Aorta (tissue), 5 donors: ENCODE results near the gene MYPN. TPM values are rescaled to one million over a fixed set of nuclear protein-coding genes. Genes with fewer than 3 reads are reported as not detected.

ENCODE experiments used
- ATAC-seq: fragments of 200-7000 bp; cut with Tn5 transposase; one replicate; pipeline ENCODE4 v1.9.1; 2022; ENCODE audit warnings: moderate library complexity; ENCODE audit not compliant: low FRiP score
- DNase-seq, 2 donors: peaks; one replicate each; pipeline ENCODE4 v3.0.0-alpha.2; 2020
- H3K27ac ChIP-seq, 2 donors: one replicate each; pipeline ENCODE4 v1.5.1; 2013; ENCODE audit warnings: low read length in 2 of 2, mild to moderate bottlenecking in 2 of 2, moderate library complexity in 2 of 2, control low read depth in 1 of 2, inconsistent platforms in 1 of 2, low read depth in 1 of 2
- H3K27me3 ChIP-seq, 2 donors: one replicate each; pipeline ENCODE4 v1.6.1; 2013; ENCODE audit warnings: control low read depth in 1 of 2, low read length in 1 of 2, mild to moderate bottlenecking in 1 of 2, moderate library complexity in 1 of 2; ENCODE audit not compliant: insufficient read depth in 2 of 2, control insufficient read depth in 1 of 2
- H3K36me3 ChIP-seq, 2 donors: one replicate each; pipeline ENCODE4 v1.6.1; 2013; ENCODE audit warnings: control low read depth in 1 of 2, low read length in 1 of 2, mild to moderate bottlenecking in 1 of 2; ENCODE audit not compliant: insufficient read depth in 2 of 2, control insufficient read depth in 1 of 2
- H3K4me1 ChIP-seq, 2 donors: one replicate each; pipeline ENCODE4 v1.6.1; 2013; ENCODE audit warnings: low read length in 2 of 2, control low read depth in 1 of 2, mild to moderate bottlenecking in 1 of 2, moderate library complexity in 1 of 2; ENCODE audit not compliant: insufficient read depth in 2 of 2, control insufficient read depth in 1 of 2
- H3K4me3 ChIP-seq, 2 donors: one replicate each; pipeline ENCODE4 v1.5.1; 2013; ENCODE audit warnings: low read length in 2 of 2, control low read depth in 1 of 2, mild to moderate bottlenecking in 1 of 2
- H3K9me3 ChIP-seq: one replicate; pipeline ENCODE4 v1.6.1; 2013; ENCODE audit warnings: mild to moderate bottlenecking, low read length; ENCODE audit not compliant: control insufficient read depth
- WGBS, 2 donors: extraction: QIAGEN DNeasy Blood & Tissue Kit; methylation state at CpG; one replicate each; pipeline ENCODE4 v1.1.7; 2013; 5-methylcytosine and 5-hydroxymethylcytosine counted together
- intact Hi-C, 2 donors: fragments of 100-400 bp; cut with DNase I; formaldehyde crosslinking; loops; one replicate each; pipeline versions ENCODE4 v1.14.2 to v1.15.0; 2022
- polyA plus RNA-seq, 2 donors: library from polyadenylated mRNA; stranded (reverse); fragments of 200-250 nt; gene quantifications; one replicate each; pipeline ENCODE4 v1.2.3, GENCODE V29; 2013
- total RNA-seq, 2 donors: library from RNA; stranded (reverse); fragmentation: NEBNext Ultra II Directional; extraction: Animal tissue kit (Norgen Biotek cat#: 25700); gene quantifications; one replicate each; pipeline ENCODE4 v1.2.1, GENCODE V29; 2021
- donor health status: healthy with polysubstance abuse.
- donor health status: Bipolar disorder and iron deficiency.
- donor health status: DM: no; HTN: no; CAD: no.
- donor health status: DM: no; HTN: no; CAD: no.
- donor health status: DM: yes; HTN: yes; CAD: no.

MYPN gene
- total and polyA plus RNA-seq, 4 donors, result 0.10 to 0.25 TPM; not detected in 2

DNA sequence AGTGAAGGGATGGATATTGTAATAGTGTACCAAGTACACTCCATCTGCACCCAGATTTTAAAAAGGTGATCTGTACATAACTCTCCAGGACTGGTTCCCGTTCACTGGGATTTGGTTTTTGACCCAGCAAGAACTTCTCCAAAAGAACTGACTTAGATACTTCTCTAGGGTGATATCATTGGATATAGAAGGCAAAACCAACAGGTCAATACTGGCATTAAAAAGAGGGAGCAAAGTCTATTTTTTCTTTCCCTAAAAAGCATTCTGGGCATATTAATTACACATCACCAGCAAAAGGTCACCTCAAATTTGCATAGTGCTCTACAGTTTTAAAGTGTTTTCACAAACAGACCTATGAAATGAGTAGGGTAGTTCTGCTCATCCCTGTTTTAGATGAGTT is 3.5 kb downstream of the MYPN start:
- Histone ChIP-seq H3K4me3 (no peak overlapping the region), H3K36me3 (no peaks in the 10 kb centered on the region), H3K4me1 (no peaks in the 10 kb centered on the region), H3K27ac (no peak overlapping the region), H3K9me3 (no peaks in the 10 kb centered on the region), H3K27me3 (no peaks in the 10 kb centered on the region)
- intact Hi-C loops, result no loop called here
- DNase-seq, result no peak
- ATAC-seq, result no peak
- WGBS, 2 donors, result 97% methylated on average over 1 of the region's 1 CpG

DNA sequence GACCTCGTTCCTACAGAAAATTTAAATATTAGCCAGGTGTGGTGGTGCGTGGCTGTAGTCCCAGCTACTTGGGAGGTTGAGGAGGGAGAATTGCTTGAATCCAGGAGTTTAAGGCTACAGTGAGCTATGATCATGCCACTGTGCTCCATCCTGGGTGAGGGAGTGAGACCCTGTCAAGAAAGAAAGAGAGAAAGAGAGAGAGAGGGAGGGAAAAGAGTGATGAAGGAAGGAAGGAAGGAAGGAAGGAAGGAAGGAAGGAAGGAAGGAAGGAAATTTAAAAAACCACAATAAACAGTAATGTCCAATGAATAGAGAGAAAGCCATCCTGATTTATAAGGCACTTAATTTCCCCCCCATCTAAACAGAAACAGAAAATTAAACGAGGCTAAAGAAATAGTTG is 9.4 kb downstream of the MYPN start:
- no peak for DNase-seq
- Histone ChIP-seq H3K9me3 (no peaks in the 10 kb centered on the region), H3K27ac (no peak overlapping the region), H3K27me3 (no peaks in the 10 kb centered on the region), H3K4me3 (no peak overlapping the region), H3K36me3 (no peaks in the 10 kb centered on the region), H3K4me1 (no peaks in the 10 kb centered on the region)
- ATAC-seq, result no peak
- 82 to 84% methylated on average over 3 of the region's 3 CpGs for WGBS, 2 donors
- intact Hi-C loops, result no loop called here

DNA sequence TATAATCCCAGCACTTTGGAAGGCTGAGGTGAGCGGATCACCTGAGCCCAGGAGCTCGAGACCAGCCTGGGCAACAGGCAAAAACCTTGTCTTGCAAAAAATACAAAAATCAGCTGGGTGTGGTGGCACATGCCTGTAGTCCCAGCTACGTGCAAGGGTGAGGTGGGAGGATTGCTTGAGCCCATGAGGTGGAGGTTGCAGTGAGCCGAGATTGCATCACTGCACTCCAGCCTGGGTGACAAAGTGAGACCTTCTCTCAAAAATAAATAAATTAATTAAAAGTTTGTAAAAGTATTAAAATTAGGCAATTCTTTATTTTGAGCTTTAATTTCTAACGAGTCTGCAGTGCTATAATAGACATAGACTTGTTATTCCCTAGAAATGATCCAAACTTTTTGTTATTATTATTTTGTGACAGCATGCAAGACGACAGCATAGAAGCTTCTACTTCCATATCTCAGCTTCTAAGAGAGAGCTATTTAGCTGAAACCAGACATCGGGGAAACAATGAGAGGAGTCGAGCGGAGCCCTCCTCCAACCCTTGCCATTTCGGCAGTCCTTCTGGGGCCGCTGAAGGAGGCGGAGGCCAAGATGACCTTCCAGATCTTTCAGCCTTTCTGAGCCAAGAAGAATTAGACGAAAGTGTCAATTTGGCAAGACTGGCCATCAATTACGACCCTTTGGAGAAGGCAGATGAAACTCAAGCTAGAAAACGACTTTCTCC is 11.9 kb downstream of the MYPN start:
- Histone ChIP-seq H3K4me3 (no peak overlapping the region), H3K4me1 (no peaks in the 10 kb centered on the region), H3K27ac (no peak overlapping the region), H3K9me3 (no peaks in the 10 kb centered on the region), H3K36me3 (no peaks in the 10 kb centered on the region), H3K27me3 (peaks cover 0 to 2% of the 10 kb centered on the region in 2 donors)
- no peak for DNase-seq
- ATAC-seq, result no peak
- intact Hi-C loops, result no loop called here
- 84 to 85% methylated on average over 15 of the region's 15 CpGs for WGBS, 2 donors

DNA sequence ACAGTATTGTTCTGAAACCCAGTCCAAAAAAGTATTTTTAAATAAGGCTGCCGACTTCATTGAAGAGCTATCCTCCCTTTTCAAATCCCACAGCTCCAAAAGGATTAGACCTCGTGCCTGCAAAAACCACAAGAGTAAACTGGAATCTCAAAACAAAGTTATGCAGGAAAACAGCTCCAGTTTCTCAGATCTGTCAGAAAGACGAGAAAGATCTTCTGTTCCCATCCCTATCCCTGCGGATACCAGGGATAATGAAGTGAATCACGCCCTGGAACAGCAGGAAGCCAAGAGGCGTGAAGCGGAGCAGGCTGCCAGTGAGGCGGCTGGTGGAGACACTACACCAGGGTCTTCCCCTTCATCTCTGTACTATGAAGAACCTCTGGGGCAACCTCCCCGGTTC is 12.6 kb downstream of the MYPN start:
- no peak overlapping the region for H3K27ac ChIP-seq
- no peak for DNase-seq
- H3K27me3 ChIP-seq, result peaks cover 0 to 2% of the 10 kb centered on the region in 2 donors
- intact Hi-C loops, result no loop called here
- H3K9me3 ChIP-seq, result no peaks in the 10 kb centered on the region
- no peaks in the 10 kb centered on the region for H3K36me3 ChIP-seq
- no peaks in the 10 kb centered on the region for H3K4me1 ChIP-seq
- H3K4me3 ChIP-seq, result no peak overlapping the region
- WGBS, 2 donors, result 73 to 81% methylated on average over 9 of the region's 9 CpGs
- no peak for ATAC-seq

DNA sequence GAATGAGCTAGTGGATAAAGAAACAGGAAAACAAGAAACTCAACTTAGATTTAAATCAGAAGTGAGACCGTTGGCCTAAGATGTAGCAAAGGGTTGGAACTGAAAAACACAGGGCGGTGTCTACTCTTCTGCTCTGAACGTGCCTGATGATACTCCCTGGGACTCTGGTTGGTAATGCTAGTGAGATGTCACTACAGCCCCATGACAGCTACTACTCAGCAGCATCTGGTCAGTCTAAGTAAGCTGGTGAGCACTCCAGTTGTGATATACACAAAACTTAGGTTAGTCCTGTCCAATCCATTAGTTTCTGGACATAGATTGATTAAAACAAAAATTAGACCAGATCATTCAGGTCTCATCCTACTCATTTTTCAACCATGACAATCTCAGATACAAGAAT is 15.4 kb downstream of the MYPN start:
- intact Hi-C loops, result no loop called here
- Histone ChIP-seq H3K4me1 (no peaks in the 10 kb centered on the region), H3K27ac (no peak overlapping the region), H3K4me3 (no peak overlapping the region), H3K9me3 (no peaks in the 10 kb centered on the region), H3K27me3 (peaks cover 0 to 2% of the 10 kb centered on the region in 2 donors), H3K36me3 (no peaks in the 10 kb centered on the region)
- no peak for ATAC-seq
- no peak for DNase-seq
- 79 to 80% methylated on average over 3 of the region's 3 CpGs for WGBS, 2 donors

DNA sequence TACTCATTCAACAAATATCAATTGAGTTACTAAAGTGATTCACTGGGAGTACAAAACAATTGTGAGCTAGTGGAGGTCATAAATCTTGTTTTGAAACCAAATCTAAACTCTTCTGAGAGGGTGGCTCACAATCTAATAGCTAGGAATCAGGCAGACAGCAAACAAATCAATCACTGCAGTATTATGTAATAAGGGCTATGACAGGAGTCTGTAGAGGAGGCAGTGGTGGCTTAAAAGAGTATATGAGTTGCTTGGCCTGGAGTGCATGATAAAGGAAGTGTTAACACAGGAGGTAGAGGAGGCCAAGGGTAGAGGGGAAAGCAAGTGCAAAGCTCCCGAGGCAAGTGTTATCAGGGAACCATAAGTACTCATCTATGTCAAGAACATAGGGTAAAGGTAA is 16.5 kb downstream of the MYPN start:
- no peaks in the 10 kb centered on the region for H3K9me3 ChIP-seq
- no peak overlapping the region for H3K27ac ChIP-seq
- no peaks in the 10 kb centered on the region for H3K4me1 ChIP-seq
- intact Hi-C loops, result no loop called here
- H3K27me3 ChIP-seq, result peaks cover 0 to 2% of the 10 kb centered on the region in 2 donors
- WGBS, 2 donors, result 51 to 54% methylated on average over 1 of the region's 1 CpG
- no peak overlapping the region for H3K4me3 ChIP-seq
- no peak for DNase-seq
- H3K36me3 ChIP-seq, result no peaks in the 10 kb centered on the region
- ATAC-seq, result no peak

DNA sequence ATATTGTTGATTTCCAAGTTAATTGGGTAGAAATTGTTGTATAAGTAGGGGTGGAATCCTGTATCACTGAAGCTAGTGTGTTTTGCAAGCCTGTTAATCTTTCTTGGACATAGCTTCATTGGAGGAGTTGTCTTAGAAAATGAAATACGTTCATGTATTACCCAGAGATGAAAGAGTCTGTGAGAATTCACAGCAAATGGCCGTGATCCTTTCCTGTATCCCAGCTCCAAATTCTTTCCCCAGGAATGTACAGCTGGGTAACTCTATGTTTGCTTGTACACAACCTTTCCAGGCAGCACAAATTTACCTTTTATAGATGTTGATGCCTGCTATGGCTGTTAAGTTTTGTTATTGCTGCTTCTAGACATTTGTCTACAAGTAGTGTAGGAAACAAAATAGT is 18.7 kb downstream of the MYPN start:
- WGBS, 2 donors, result 17 to 20% methylated on average over 2 of the region's 2 CpGs
- H3K27ac ChIP-seq, result no peak overlapping the region
- no peaks in the 10 kb centered on the region for H3K36me3 ChIP-seq
- DNase-seq (no peak), ATAC-seq (no peak)
- intact Hi-C loops, result no loop called here
- H3K4me3 ChIP-seq, result no peak overlapping the region
- H3K27me3 ChIP-seq, result peaks cover 0 to 2% of the 10 kb centered on the region in 2 donors
- no peaks in the 10 kb centered on the region for H3K9me3 ChIP-seq
- no peaks in the 10 kb centered on the region for H3K4me1 ChIP-seq

DNA sequence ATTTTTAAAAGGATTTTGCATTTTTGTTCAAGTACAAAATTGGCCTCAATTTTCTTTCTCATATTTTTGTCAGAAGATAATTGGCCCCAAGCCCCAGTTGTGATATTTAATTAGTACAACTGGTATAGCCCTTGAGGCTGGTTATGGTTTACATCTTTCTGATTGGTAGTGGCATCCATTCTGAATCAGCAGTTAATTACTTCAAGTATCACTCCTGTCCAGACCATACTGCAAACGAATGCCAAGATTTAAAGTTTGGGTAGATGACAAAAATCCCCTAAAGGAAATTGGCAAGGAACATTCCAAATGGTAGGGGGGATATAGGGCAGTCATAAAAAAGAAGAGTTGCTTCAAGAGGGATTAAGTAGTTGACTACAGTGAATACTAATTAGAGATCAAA is 23.1 kb downstream of the MYPN start:
- H3K4me1 ChIP-seq, result peaks cover 0 to 2% of the 10 kb centered on the region in 2 donors
- intact Hi-C loops, result no loop called here
- no peaks in the 10 kb centered on the region for H3K36me3 ChIP-seq
- H3K27ac ChIP-seq, result no peak overlapping the region
- H3K27me3 ChIP-seq, result no peaks in the 10 kb centered on the region
- no peak for ATAC-seq
- no peak overlapping the region for H3K4me3 ChIP-seq
- WGBS, 2 donors, result 0 to 75% methylated on average over 1 of the region's 1 CpG
- no peaks in the 10 kb centered on the region for H3K9me3 ChIP-seq
- no peak for DNase-seq

DNA sequence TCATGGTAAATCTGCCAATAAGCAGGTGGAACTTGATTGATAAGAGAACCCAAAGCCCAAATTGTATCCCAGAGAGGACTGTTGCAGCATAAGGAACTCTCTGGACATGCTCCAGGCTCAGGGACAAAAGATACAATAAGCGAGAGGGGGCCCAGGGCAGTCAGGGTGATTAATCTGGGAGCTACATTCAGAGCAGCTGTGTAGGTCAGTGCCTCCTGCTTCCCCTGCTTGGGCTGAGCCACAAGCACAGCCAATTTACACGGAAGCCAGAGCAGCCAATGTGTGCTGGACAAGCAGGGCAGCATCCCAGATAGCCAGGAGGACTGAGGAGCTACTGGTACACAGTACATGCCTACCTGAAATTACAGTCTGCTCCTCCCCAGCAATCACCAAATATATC is 24.2 kb downstream of the MYPN start:
- WGBS, 2 donors, result 60 to 94% methylated on average over 2 of the region's 2 CpGs
- intact Hi-C loops, result no loop called here
- Histone ChIP-seq H3K9me3 (no peaks in the 10 kb centered on the region), H3K4me1 (peaks cover 0 to 2% of the 10 kb centered on the region in 2 donors), H3K36me3 (no peaks in the 10 kb centered on the region), H3K27ac (no peak overlapping the region), H3K4me3 (no peak overlapping the region), H3K27me3 (no peaks in the 10 kb centered on the region)
- no peak for ATAC-seq
- no peak for DNase-seq
